GM19467 (cell line): ENCODE results near the gene NEK8.

Source experiments
- ATAC-seq: cut with Tn5 transposase; IDR thresholded peaks from one replicate; pipeline ENCODE4 v1.9.1; 2021; ENCODE audit warnings: mild to moderate bottlenecking, moderate library complexity; ENCODE audit not compliant: unreplicated experiment

NEK8 gene

GRCh38 chr17:28743243-28744103 is 14.9 kb downstream of the NEK8 start, which contains the start of gene TRAF4:
Gene TRAF4, plus strand, starts transcription at chr17:28744011. Its CDS starts 102 bp downstream, at chr17:28744113.
- peak; percentile 52 for ATAC-seq

DNA sequence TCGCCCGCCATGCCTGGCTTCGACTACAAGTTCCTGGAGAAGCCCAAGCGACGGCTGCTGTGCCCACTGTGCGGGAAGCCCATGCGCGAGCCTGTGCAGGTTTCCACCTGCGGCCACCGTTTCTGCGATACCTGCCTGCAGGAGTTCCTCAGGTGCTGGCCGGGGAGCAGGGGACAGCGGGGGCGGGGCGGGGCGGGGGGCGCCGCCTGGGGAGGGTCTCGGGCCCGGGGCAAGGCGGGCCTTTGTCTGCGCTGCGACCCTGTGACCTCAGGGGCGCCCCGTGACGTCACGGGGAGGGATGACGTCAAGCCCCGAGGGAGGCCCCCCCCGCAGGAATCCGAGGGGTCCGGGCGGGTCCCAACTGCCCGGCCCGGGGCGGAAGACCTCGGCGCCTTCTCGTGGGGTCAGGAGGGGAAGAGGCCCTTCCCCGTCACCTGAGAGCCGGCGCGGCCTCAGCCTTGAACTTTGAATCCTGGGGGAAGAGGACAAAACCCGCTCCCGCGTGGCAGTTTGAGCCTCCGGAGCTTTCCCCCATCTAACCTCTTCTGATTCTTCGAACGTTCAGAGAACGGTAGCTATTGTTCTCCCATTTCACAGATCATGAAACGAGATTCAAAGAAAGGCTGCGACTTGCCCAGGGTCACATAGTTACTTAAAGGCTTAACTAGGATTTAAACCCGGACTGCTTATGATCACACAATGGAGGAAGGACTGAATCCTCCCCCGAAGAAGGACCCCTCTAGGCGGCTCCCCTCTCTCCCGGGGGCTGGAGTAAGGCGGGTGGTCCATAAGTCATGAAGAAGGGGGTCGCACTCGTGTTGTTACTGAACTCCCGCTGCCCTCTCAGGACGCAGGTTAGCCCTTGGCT is 15.8 kb downstream of the NEK8 start:
- peak; percentile 16 for ATAC-seq

DNA sequence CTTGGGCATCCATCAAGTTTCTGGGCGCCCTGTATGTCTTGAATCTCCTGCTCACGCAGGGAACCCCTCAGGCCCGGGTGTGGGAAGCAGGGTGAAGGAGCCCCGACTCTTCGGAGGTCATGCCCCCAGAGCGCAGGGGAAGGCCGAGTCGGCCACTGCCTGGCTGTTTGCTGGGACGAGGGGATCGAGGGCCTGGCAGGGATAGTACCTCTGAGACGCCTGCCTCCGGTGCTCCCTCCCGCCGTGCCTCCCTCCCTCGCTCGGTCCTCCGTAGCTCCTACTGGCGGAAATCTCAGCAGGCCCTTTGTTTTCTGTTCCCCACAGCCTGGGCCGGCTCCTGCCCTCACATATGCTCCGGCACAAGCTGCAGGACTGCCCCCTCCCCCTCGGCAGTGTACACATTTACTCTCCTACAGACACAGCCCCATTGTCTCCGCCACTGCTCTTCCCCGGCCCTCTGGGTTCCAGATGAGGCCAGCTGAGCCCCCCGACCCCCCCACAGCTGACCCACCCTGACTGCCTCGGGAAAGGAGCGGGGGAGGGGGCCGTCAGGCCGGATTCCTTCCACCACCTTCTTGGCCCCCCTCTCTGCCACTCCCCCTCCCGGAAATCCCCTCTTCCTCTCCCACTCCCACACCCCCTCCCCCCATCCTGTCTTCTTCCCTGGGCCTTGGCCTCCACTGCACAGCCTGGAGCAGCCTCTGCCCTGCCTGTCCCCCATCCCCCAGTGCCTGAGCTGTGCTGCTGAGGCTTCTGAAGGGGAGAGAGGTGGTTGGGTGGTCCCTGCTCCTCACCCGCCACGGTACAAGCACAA is 16.6 kb downstream of the NEK8 start:
- ATAC-seq: no peak

GRCh38 chr17:28745786-28746411 is 17.3 kb downstream of the NEK8 start:
- no peak for ATAC-seq

- ATAC-seq: no peak
Observed at GRCh38 chr17:28746611-28747050, 18.0 kb downstream of the NEK8 start.

GRCh38 chr17:28747051-28747691 is 18.6 kb downstream of the NEK8 start:
- ATAC-seq: no peak

GRCh38 chr17:28747801-28748750 is 19.5 kb downstream of the NEK8 start:
- ATAC-seq: no peak

- ATAC-seq: no peak
Observed at GRCh38 chr17:28748852-28749515, 20.4 kb downstream of the NEK8 start.

DNA sequence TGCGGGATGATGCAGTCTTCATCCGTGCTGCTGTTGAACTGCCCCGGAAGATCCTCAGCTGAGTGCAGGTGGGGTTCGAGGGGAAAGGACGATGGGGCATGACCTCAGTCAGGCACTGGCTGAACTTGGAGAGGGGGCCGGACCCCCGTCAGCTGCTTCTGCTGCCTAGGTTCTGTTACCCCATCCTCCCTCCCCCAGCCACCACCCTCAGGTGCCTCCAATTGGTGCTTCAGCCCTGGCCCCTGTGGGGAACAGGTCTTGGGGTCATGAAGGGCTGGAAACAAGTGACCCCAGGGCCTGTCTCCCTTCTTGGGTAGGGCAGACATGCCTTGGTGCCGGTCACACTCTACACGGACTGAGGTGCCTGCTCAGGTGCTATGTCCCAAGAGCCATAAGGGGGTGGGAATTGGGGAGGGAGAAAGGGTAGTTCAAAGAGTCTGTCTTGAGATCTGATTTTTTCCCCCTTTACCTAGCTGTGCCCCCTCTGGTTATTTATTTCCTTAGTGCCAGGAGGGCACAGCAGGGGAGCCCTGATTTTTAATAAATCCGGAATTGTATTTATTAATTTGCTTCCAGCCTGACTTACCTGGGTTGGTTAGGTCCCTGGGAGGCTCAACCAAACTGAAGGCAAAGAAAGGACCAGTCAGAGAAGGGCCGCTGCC is 21.1 kb downstream of the NEK8 start:
- no peak for ATAC-seq

DNA sequence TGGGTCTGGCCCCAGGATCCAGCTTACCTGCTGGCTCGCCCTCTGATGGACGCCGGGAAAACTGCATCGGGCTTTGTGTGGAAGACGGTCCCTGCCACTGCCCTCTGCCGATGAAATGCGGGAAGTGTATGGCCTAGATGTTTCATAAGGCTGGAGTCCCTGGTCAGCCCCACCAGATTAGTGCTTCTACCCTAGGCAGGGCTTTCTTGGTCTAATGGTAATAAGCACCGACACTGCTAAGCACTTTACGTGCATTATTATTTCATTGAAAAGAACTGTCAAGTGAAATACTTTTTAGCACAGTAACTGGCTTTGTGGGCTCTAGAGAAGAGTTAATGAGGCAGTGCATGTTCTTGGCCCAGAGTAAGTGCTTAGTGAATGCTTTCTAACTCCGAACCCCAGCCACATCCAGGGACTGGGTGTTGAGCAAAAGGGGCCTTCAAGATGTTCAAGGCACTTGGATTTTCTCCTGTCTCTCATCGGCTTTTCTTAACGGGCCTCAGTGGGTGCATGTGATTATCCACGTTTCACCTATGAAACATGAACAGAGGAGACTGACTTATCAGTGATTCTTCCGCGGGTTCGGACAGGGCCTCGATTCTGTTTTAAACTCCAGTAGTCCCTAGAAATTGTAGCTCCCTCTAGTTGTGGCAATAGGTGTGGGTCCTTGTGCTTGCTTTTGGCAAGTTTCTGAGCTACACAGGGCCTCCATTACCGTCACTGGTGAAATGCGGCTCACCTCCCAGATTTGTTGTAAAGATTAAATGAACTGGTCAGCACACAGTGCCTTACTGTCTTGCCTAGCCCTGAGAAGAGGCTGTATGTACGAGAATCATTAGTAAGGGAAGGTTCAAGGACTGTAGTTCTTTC is 21.8 kb downstream of the NEK8 start:
- peak; percentile 58 for ATAC-seq

GRCh38 chr17:28751600-28752366 is 23.2 kb downstream of the NEK8 start:
- ATAC-seq: no peak

GRCh38 chr17:28755486-28755885 is 26.9 kb downstream of the NEK8 start:
- no peak for ATAC-seq

DNA sequence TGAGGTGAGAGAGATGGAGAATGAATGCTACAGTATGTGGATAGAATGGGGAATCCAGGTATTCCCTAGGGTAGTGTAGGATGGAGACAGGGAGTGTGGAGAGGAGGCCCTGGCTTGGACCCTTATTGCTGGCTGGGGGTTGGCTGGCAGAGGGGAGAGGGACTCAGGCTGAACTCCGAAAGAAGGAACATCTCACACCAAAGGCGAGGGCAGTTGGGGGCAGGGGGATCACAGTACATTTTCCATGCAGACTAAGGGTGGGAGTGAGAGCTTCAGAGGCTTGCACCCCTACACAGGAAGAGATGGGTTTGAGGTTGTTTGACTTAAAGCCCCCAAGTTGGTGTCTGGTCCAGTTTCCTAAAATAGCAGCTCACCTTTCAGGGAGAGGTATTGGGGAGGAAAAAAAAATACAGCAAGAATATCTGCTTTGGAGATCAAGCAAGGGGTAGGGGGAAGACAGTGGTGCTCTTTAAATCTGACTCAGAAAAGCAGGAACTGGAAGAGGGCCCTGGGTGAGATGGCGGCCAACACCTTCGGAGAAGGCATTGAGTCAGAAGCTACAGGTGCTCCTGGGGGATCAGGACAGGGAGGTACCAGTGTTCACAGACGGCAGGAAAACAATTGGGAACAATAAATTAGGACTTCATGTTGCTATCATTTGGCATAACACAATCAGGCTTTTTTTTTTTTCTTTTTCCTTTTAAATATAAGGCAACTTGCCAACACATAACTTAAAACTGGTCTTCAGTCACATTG is 27.6 kb downstream of the NEK8 start:
- ATAC-seq: no peak

DNA sequence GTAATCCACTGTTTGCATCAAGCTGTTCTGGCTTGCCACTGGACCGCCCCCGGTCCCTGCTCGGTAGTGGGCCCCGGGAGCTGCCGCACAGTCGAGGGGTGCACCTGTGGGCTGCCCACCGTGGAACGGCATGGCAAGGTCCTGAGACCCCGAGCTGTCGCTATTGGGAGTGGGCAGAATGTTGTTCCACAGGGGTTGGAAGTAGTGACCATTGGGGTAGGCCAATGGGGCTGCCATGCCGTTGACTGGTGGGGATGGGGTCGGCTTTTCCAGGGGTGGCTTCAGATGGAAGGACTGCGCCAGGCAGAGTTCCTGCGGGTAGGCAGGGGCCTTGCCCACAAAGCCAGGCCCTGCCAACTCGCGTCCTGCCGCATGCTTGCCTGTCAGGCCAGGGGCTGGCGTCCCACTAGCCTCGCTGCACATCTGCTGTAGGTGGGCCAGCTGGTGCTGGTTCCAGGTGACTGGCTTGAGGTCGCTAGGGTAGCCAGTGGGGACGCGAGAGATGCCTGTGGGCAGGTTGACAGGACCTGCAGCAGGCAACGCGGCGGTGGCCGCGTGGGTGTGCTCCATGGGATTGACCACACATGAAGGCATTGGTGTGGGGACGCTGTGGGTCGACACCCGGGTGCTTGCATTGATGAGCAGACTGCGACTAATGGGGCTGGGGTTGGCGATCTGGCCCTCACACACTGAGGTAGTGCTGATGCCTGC is 30.0 kb downstream of the NEK8 start:
- no peak for ATAC-seq
